ENCODE data around the gene ZC3H12A.

DNA sequence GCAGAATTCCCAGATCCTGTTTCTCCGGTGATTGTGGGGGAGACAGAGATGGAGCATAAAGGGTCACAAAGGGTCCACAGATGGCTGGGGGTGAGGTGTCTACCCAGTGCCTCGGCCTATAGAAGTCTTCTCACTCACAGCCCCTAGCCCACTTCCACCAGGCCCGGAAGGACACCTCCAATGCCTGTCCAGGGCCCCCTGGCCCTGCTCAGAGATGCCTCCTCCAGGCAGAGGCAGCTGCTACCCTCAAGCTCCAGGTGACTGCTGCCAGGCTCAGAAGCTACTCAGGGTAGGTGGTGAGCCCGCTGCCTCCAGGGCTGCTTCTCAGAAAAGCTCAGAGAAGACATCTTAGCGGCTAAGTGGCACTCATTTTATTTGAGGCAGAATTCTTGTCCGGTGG lies 22.0 kb upstream of the ZC3H12A start:
- no peak for TF ChIP-seq EZH2phosphoT487 (IDR thresholded peaks at IDR 0.05; ENCODE audit: low read depth, severe bottlenecking, unreplicated experiment)
- no peak for TF ChIP-seq EZH2 (IDR thresholded peaks at IDR 0.05; ENCODE audit: borderline replicate concordance)
